Measurements from ENCODE around the gene NGDN. TPM values are rescaled to one million over a fixed set of nuclear protein-coding genes. Genes with fewer than 3 reads are reported as not detected.

The NGDN gene
- total and polyA plus RNA-seq, 2 donors (not counting 3 experiments of a cell fraction or from before 2014, with no cell fraction given): 25.6 to 36.5 TPM

- BruUV-seq (replicated peaks): no TSS peak
Measured at GRCh38 chr14:23520899-23521533, 51.5 kb downstream of the NGDN start.

More at GRCh38 chr14:23520899-23521533, 51.5 kb downstream of the NGDN start:
- Histone ChIP-seq H3K27ac (ENCODE audit: insufficient read depth, low read depth, low read length) (no peak overlapping the region), H3K4me1 (ENCODE audit: control insufficient read depth, extremely low read depth, insufficient read depth, low read length) (no peaks in the 10 kb centered on the region), H3K79me2 (ENCODE audit: control insufficient read depth, insufficient read depth, low read length) (no peaks in the 10 kb centered on the region), H4K20me1 (replicated peaks; ENCODE audit: control insufficient read depth, extremely low read depth, insufficient read depth, low read length) (no peaks in the 10 kb centered on the region), H3K9ac (replicated peaks; ENCODE audit: extremely low read depth, insufficient read depth, low read length) (no peak overlapping the region), H3K27me3 (ENCODE audit: control insufficient read depth in 2 of 2, insufficient read depth in 2 of 2, low read length in 2 of 2) (no peaks in the 10 kb centered on the region), H3K9me3 (replicated peaks; ENCODE audit: control insufficient read depth, insufficient read depth, low read length) (no peaks in the 10 kb centered on the region), H2AFZ (ENCODE audit: low read depth, low read length) (no peak overlapping the region), H3K36me3 (ENCODE audit: control insufficient read depth in 2 of 2, extremely low read depth in 1 of 2, insufficient read depth in 2 of 2, low read length in 2 of 2) (no peaks in the 10 kb centered on the region), H3K4me3 (replicated peaks in 1 of 3; ENCODE audit: insufficient read depth in 1 of 3, low read depth in 1 of 3, low read length in 3 of 3) (no peak overlapping the region), H3K4me2 (ENCODE audit: insufficient read depth, low read length) (no peak overlapping the region), H3K9me1 (replicated peaks; ENCODE audit: control insufficient read depth, extremely low read depth, insufficient read depth, low read length) (no peaks in the 10 kb centered on the region)
- intact Hi-C loops (cut with micrococcal nuclease) (no loop called here), dilution Hi-C loops (cut with MboI; ENCODE audit: extremely low pct_ligation_motif_present, low sequenced_read_pairs) (no loop called here)
- TF ChIP-seq MYC (IDR thresholded peaks at IDR 0.05; ENCODE audit: low read depth, low read length): no peak
- TF ChIP-seq POLR2A (IDR thresholded peaks at IDR 0.05; ENCODE audit: low read depth, low read length): no peak
- TF ChIP-seq CTCF (IDR thresholded peaks at IDR 0.05; ENCODE audit: extremely low read depth in 1 of 2, insufficient read depth in 1 of 2, low read depth in 1 of 2, low read length in 2 of 2): no peak
- no peak for TF ChIP-seq FOS (IDR thresholded peaks at IDR 0.05; ENCODE audit: borderline replicate concordance, insufficient read depth, low read length)
- no peak for TF ChIP-seq GATA2 (IDR thresholded peaks at IDR 0.05; ENCODE audit: insufficient read depth, insufficient read length, low read depth, low read length)
- no peak for TF ChIP-seq MAX (IDR thresholded peaks at IDR 0.05; ENCODE audit: insufficient read depth, insufficient read length)
- TF ChIP-seq POLR2AphosphoS5 (IDR thresholded peaks at IDR 0.05; ENCODE audit: insufficient read depth, low read depth, low read length): no peak
- TF ChIP-seq EZH2 (IDR thresholded peaks at IDR 0.05; ENCODE audit: borderline replicate concordance, low read depth, low read length, severe bottlenecking): no peak
- no peak for TF ChIP-seq JUN (IDR thresholded peaks at IDR 0.05; ENCODE audit: borderline replicate concordance, insufficient read depth, insufficient read length, low read depth)
- ChIA-PET POLR2A (no interaction called here), CTCF (no interaction called here)
- DNase-seq (ENCODE audit: low read depth, low spot score) (no peak), FAIRE-seq (no peak)
